Parietal lobe (tissue), 1 donor: Measurements from ENCODE around the gene PATE4. TPM values are rescaled to one million over a fixed set of nuclear protein-coding genes. Genes with fewer than 3 reads are reported as not detected.

Experiments used
- total RNA-seq: library from RNA; depleted of rRNA; stranded (reverse); fragments of >200 nt; gene quantifications from one replicate; pipeline ENCODE4 v1.2.3, GENCODE V29; 2014

The PATE4 gene
- not detected for total RNA-seq

DNA sequence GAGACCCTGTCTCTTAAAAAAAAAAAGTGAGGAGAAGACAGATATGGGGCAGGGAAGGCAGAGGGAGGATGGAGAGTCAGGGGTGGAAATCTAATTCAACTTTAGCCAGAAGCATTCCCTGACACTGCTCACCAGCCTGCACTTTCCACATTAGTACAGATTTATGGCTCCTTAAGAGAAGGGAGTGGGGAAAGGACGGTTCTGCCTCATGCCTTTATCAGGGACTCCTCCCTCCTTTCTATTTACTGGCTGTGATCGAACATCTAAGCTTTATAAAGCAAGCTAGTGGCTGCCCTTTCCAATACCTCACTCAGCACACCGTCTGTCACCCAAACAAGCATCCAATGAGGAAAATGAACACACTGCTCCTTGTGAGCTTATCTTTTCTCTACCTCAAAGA, at the start of gene PATE4:
TSS of gene PATE4 (plus strand) at position 301 of the 400 bp plus-strand sequence. CDS start at position 345, 44 bp downstream.

GRCh38 chr11:125787827-125788226, 45.3 kb upstream of the PATE4 start, which contains the start of gene PATE3:
PATE3 (plus strand) TSS chr11:125788127; CDS start chr11:125788152, 25 bp downstream.

GRCh38 chr11:125887373-125888324, 54.5 kb downstream of the PATE4 start, which contains the start of gene HYLS1:
HYLS1 (plus strand) TSS chr11:125887668; CDS start chr11:125899369, 11,701 bp downstream.

Other genes starting within 250 kb of the PATE4 start
- 59.2 TPM for gene STT3A, start 240.5 kb upstream of the PATE4 start, total RNA-seq
- 17.2 TPM for gene CHEK1, start 208.2 kb upstream of the PATE4 start, total RNA-seq
- gene ACRV1, start 152.5 kb upstream of the PATE4 start, total RNA-seq, result 0.31 TPM
- not detected for gene PATE1, start 87.0 kb upstream of the PATE4 start, total RNA-seq
- 1.9 TPM for gene PATE2, start 54.5 kb upstream of the PATE4 start, total RNA-seq
- gene PATE3, start 45.2 kb upstream of the PATE4 start, total RNA-seq, result not detected
- 9.7 TPM for gene HYLS1, start 54.4 kb downstream of the PATE4 start, total RNA-seq
- 9.4 TPM for gene PUS3, start 69.9 kb downstream of the PATE4 start, total RNA-seq
- gene DDX25, start 71.2 kb downstream of the PATE4 start, total RNA-seq, result 23.2 TPM
- gene VSIG10L2, start 112.7 kb downstream of the PATE4 start, total RNA-seq, result not detected
- gene CDON, start 229.6 kb downstream of the PATE4 start, total RNA-seq, result 72.9 TPM